Measurements from ENCODE around the gene MC4R. TPM values are rescaled to one million over a fixed set of nuclear protein-coding genes. Genes with fewer than 3 reads are reported as not detected.

MC4R gene
- total and polyA plus RNA-seq, 10 of the 15 experiments (the other 5 are each of a cell fraction or from before 2014, with no cell fraction given) = not detected

- ChIA-PET SMC1A (ENCODE audit: uncharacterized antibody, unreplicated experiment) (interaction anchor here (0.6 kb wide), 1 partner anchor 65 kb away, joined by 3 read pairs; no protein-coding TSS in a partner anchor), POLR2A (no interaction called here), CTCF (interaction anchor here (0.7 to 1.2 kb wide), 3 partner anchors 97 to 423 kb away, joined by 3 to 4 read pairs (median 3); no protein-coding TSS in a partner anchor), RAD21 (ENCODE audit: unreplicated experiment) (no interaction called here)
- no TSS peak for BruUV-seq (replicated peaks)
- Histone ChIP-seq H2AFZ (ENCODE audit: control insufficient read depth, low read depth, low read length) (no peak overlapping the region), H3K4me1 (ENCODE audit: control insufficient read depth, insufficient read depth, low read length) (no peaks in the 10 kb centered on the region), H3K79me2 (ENCODE audit: control insufficient read depth, insufficient read depth, low read length) (no peaks in the 10 kb centered on the region), H3K27me3 (replicated peaks in 1 of 2; ENCODE audit: control insufficient read depth in 2 of 2, insufficient read depth in 2 of 2, low read length in 1 of 2) (no peaks in the 10 kb centered on the region), H3K4me2 (ENCODE audit: control insufficient read depth, insufficient read depth) (no peak overlapping the region), H3K9me3 (replicated peaks; ENCODE audit: control insufficient read depth, insufficient read depth, low read length) (no peaks in the 10 kb centered on the region), H3K9ac (ENCODE audit: control insufficient read depth, insufficient read depth, low read length) (no peak overlapping the region), H3K27ac (ENCODE audit: control insufficient read depth, insufficient read depth) (no peak overlapping the region), H3K36me3 (ENCODE audit: control insufficient read depth in 2 of 2, insufficient read depth in 2 of 2, low read length in 1 of 2) (no peaks in the 10 kb centered on the region), H3K4me3 (no peak overlapping the region), H4K20me1 (ENCODE audit: control insufficient read depth, insufficient read depth) (no peaks in the 10 kb centered on the region)
- in situ Hi-C loops (cut with MboI) (no loop called here), intact Hi-C loops (cut with micrococcal nuclease; ENCODE audit: unreplicated experiment) (loop anchor here (10.0 kb wide), 1 partner anchor 633 kb away; no protein-coding TSS in a partner anchor)
- ATAC-seq (no peak), FAIRE-seq (no peak), DNase-seq (ENCODE audit: low read depth, low spot score) (no peak)
- TF ChIP-seq PKNOX1 (IDR thresholded peaks at IDR 0.05) (no peak), TBL1XR1 (IDR thresholded peaks at IDR 0.05; ENCODE audit: low read depth, low read length) (no peak), GABPA (IDR thresholded peaks at IDR 0.05; ENCODE audit: low read depth) (no peak), TAF1 (IDR thresholded peaks at IDR 0.05; ENCODE audit: borderline replicate concordance, low read depth, low read length) (no peak), ZBTB4 (CRISPR knock-in tag; IDR thresholded peaks at IDR 0.05) (no peak), ZNF217 (IDR thresholded peaks at IDR 0.05) (no peak), SUZ12 (IDR thresholded peaks at IDR 0.05; ENCODE audit: unreplicated experiment) (no peak), ETV6 (conservative IDR thresholded peaks at IDR 0.05 in 1 of 2, IDR thresholded peaks at IDR 0.05 in 1 of 2; ENCODE audit: borderline replicate concordance in 1 of 2, low read depth in 1 of 2) (no peak), CHD4 (IDR thresholded peaks at IDR 0.05) (no peak), CUX1 (IDR thresholded peaks at IDR 0.05; ENCODE audit: insufficient replicate concordance, low read depth, low read length) (no peak), NR2F1 (conservative IDR thresholded peaks at IDR 0.05) (no peak), SUPT20H (IDR thresholded peaks at IDR 0.05; ENCODE audit: borderline replicate concordance, control insufficient read depth, low read depth, low read length) (no peak), CREM (IDR thresholded peaks at IDR 0.05; ENCODE audit: low read depth) (no peak), RAD21 (IDR thresholded peaks at IDR 0.05; ENCODE audit: insufficient read depth, low read depth, low read length) (no peak)
These were observed 45.4 kb upstream of the MC4R start for GRCh38 chr18:60417946-60418345.

All from GM12878 (cell line).